ENCODE results near the gene RPL10. TPM values are rescaled to one million over a fixed set of nuclear protein-coding genes. Genes with fewer than 3 reads are reported as not detected.

RPL10 gene
- total RNA-seq, 1 experiment from 2014 or later = 2,445 TPM

DNA sequence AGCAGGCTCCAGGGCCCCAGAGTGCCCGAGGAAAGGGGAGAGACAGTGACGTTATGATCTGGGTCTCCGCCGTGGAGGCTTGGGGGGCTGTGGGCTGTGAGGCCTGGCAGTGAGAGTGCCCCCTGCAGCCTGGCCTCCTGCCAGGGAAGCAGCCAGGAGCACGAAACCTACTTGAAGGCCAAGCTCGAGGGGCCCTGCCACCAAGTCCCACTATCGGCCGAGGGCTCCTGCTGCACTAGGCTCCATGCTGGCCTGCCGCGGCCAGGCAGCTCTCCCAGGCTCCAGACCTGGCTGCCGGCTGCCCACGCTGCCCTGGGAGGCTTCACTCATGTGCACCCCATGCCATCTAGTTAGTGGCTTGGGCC, 42.4 kb upstream of the RPL10 start:
- intact Hi-C loops (cut with micrococcal nuclease; ENCODE audit: unreplicated experiment) = no loop called here
- H3K27me3 ChIP-seq (replicated peaks; ENCODE audit: insufficient read depth, low read depth, low read length, poor library complexity) = no peaks in the 10 kb centered on the region
- POLR2A ChIA-PET (ENCODE audit: low non-redundant PET) = no interaction called here
- CTCF ChIA-PET = no interaction called here
- H3K27ac ChIP-seq (ENCODE audit: low read depth, low read length, poor library complexity, severe bottlenecking) = no peak overlapping the region
- BruUV-seq (replicated peaks) = no TSS peak
- TF ChIP-seq EZH2 (IDR thresholded peaks at IDR 0.05; ENCODE audit: borderline replicate concordance, low read depth, low read length, poor library complexity, severe bottlenecking) = no peak
- TF ChIP-seq, protein P1, sequence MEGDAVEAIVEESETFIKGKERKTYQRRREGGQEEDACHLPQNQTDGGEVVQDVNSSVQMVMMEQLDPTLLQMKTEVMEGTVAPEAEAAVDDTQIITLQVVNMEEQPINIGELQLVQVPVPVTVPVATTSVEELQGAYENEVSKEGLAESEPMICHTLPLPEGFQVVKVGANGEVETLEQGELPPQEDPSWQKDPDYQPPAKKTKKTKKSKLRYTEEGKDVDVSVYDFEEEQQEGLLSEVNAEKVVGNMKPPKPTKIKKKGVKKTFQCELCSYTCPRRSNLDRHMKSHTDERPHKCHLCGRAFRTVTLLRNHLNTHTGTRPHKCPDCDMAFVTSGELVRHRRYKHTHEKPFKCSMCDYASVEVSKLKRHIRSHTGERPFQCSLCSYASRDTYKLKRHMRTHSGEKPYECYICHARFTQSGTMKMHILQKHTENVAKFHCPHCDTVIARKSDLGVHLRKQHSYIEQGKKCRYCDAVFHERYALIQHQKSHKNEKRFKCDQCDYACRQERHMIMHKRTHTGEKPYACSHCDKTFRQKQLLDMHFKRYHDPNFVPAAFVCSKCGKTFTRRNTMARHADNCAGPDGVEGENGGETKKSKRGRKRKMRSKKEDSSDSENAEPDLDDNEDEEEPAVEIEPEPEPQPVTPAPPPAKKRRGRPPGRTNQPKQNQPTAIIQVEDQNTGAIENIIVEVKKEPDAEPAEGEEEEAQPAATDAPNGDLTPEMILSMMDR (conservative IDR thresholded peaks at IDR 0.05; ENCODE audit: low read depth, low read length) = no peak
- peaks cover 81% of the 10 kb centered on the region for H3K36me3 ChIP-seq (ENCODE audit: insufficient read depth, low read length, poor library complexity, severe bottlenecking)
- no peak overlapping the region for H3K4me3 ChIP-seq (ENCODE audit: low read depth, low read length, poor library complexity, severe bottlenecking)
- H3K4me1 ChIP-seq (ENCODE audit: insufficient read depth, low read length, poor library complexity, severe bottlenecking) = no peaks in the 10 kb centered on the region
- H3K9me3 ChIP-seq (ENCODE audit: low read depth, low read length, poor library complexity, severe bottlenecking) = no peaks in the 10 kb centered on the region
- no peak for DNase-seq (ENCODE audit: low spot score)

DNA sequence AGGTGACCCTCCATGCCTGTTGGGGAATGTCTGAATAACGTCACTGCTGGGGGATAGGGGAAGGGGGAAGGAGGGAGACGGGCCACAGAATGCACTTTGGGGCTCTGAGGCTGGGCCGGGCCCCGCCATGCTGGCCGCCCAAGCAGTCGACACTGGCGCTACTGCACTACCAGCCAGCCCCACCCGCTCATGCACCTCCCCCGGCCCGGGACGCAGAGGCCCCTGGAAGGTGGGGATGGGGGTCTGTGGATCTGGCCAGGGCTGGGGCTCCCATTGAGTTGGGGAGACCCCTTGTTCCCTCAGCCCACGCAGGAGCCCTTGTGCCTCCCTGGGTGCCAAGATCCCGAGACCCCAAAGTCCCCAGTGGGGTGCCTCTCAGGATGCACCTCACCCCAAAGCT, 41.6 kb upstream of the RPL10 start:
- no peaks in the 10 kb centered on the region for H3K9me3 ChIP-seq (ENCODE audit: low read depth, low read length, poor library complexity, severe bottlenecking)
- H3K27me3 ChIP-seq (replicated peaks; ENCODE audit: insufficient read depth, low read depth, low read length, poor library complexity) = no peaks in the 10 kb centered on the region
- H3K36me3 ChIP-seq (ENCODE audit: insufficient read depth, low read length, poor library complexity, severe bottlenecking) = peaks cover 85% of the 10 kb centered on the region
- ChIA-PET CTCF (no interaction called here), POLR2A (ENCODE audit: low non-redundant PET) (no interaction called here)
- H3K27ac ChIP-seq (ENCODE audit: low read depth, low read length, poor library complexity, severe bottlenecking) = no peak overlapping the region
- intact Hi-C loops (cut with micrococcal nuclease; ENCODE audit: unreplicated experiment) = no loop called here
- H3K4me1 ChIP-seq (ENCODE audit: insufficient read depth, low read length, poor library complexity, severe bottlenecking) = no peaks in the 10 kb centered on the region
- no peak for DNase-seq (ENCODE audit: low spot score)
- no TSS peak for BruUV-seq (replicated peaks)
- TF ChIP-seq, protein P1 (conservative IDR thresholded peaks at IDR 0.05; ENCODE audit: low read depth, low read length) = no peak
- TF ChIP-seq EZH2 (IDR thresholded peaks at IDR 0.05; ENCODE audit: borderline replicate concordance, low read depth, low read length, poor library complexity, severe bottlenecking) = no peak
- no peak overlapping the region for H3K4me3 ChIP-seq (ENCODE audit: low read depth, low read length, poor library complexity, severe bottlenecking)

DNA sequence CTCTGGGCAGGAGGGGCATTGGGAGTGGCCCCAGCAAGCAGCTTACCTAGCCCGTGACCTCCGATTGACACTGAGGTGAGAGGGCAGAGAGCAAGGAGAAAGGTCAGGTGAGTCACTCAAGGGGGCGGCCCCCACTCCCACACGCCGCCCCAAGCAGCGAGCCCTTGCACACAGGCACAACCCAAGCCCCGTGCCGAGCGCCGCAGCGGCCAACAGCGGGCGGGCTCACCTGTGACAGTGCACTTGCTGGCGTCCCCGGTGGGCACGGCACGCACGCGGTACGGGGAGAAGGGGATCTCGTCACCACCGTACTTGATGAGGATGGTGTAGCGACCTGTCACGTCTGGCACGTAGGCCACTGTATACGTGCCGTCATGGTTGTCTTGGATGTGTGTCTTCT, 41.0 kb upstream of the RPL10 start:
- ChIA-PET POLR2A (ENCODE audit: low non-redundant PET) (interaction anchor here (0.6 kb wide), 1 partner anchor 409 kb away, joined by 3 read pairs; no protein-coding TSS in a partner anchor), CTCF (no interaction called here)
- H3K27ac ChIP-seq (ENCODE audit: low read depth, low read length, poor library complexity, severe bottlenecking) = no peak overlapping the region
- H3K27me3 ChIP-seq (replicated peaks; ENCODE audit: insufficient read depth, low read depth, low read length, poor library complexity) = no peaks in the 10 kb centered on the region
- H3K4me3 ChIP-seq (ENCODE audit: low read depth, low read length, poor library complexity, severe bottlenecking) = no peak overlapping the region
- TF ChIP-seq EZH2 (IDR thresholded peaks at IDR 0.05; ENCODE audit: borderline replicate concordance, low read depth, low read length, poor library complexity, severe bottlenecking) = no peak
- TF ChIP-seq, protein P1 (conservative IDR thresholded peaks at IDR 0.05; ENCODE audit: low read depth, low read length) = no peak
- intact Hi-C loops (cut with micrococcal nuclease; ENCODE audit: unreplicated experiment) = no loop called here
- no peaks in the 10 kb centered on the region for H3K9me3 ChIP-seq (ENCODE audit: low read depth, low read length, poor library complexity, severe bottlenecking)
- no peaks in the 10 kb centered on the region for H3K4me1 ChIP-seq (ENCODE audit: insufficient read depth, low read length, poor library complexity, severe bottlenecking)
- DNase-seq (ENCODE audit: low spot score) = no peak
- no TSS peak for BruUV-seq (replicated peaks)
- peaks cover 85% of the 10 kb centered on the region for H3K36me3 ChIP-seq (ENCODE audit: insufficient read depth, low read length, poor library complexity, severe bottlenecking)

Data from A673 (cell line).